ENCODE measurements around the gene C1orf226. TPM values are rescaled to one million over a fixed set of nuclear protein-coding genes. Genes with fewer than 3 reads are reported as not detected.

C1orf226 gene
- total and polyA plus RNA-seq, 4 donors: 1.4 to 10.2 (median 5.9) TPM

DNA sequence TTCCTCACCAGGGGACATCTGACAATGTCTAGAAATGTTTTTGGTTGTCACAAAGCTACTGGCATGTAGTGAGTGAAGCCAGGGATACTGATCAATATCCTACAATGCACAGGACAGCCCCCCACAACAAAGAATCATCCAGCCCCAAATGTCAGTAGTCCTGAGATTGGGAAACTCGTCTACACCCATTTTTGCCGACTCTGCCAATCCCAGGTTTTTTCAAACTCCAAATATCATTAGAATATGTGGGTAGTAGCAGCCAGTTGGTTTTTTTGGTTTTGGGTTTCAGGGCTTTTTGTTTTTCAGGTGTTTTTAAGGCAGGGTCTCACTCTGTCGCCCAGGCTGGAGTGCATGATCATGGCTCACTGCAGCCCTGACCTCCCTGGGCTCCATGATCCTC lies 10.8 kb upstream of the C1orf226 start:
- H3K9me3 ChIP-seq (ENCODE audit: control insufficient read depth, insufficient read depth, low read length): no peaks in the 10 kb centered on the region
- H3K4me1 ChIP-seq (ENCODE audit: control insufficient read depth, insufficient read depth, low read length): peaks cover 17% of the 10 kb centered on the region
- WGBS (ENCODE audit: insufficient coverage): 80% methylated on average over 1 of the region's 3 CpGs
- H3K27me3 ChIP-seq (ENCODE audit: control insufficient read depth, insufficient read depth, low read length): no peaks in the 10 kb centered on the region
- no peak overlapping the region for H3K4me3 ChIP-seq (ENCODE audit: low read depth, low read length)
- DNase-seq (ENCODE audit: low read depth in 4 of 6, low spot score in 6 of 6): no peak
- H3K36me3 ChIP-seq (ENCODE audit: control insufficient read depth, insufficient read depth, low read length): peaks cover 20% of the 10 kb centered on the region
- no peak overlapping the region for H3K27ac ChIP-seq (ENCODE audit: low read depth, low read length)

DNA sequence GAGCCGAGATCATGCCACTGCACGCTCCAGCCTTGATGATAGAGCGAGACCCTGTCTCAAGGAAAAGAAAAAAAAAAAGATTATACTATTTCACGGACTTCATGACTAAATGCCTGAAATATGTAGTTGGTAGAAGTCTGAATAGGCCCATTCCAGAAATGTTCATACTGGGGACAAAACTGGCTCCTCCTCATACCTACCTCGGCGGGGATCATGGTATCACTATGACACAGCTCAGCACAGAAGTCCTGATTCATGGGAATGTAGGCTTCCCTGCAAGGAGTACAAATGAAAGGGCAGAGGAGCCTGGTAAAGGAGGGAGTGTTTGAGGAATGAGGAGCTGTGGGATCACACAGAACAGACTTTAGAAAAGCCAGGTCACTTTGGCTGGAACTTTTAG lies 9.9 kb upstream of the C1orf226 start:
- Histone ChIP-seq H3K27ac (ENCODE audit: low read depth, low read length) (no peak overlapping the region), H3K4me3 (ENCODE audit: low read depth, low read length) (no peak overlapping the region), H3K27me3 (ENCODE audit: control insufficient read depth, insufficient read depth, low read length) (no peaks in the 10 kb centered on the region), H3K9me3 (ENCODE audit: control insufficient read depth, insufficient read depth, low read length) (no peaks in the 10 kb centered on the region), H3K36me3 (ENCODE audit: control insufficient read depth, insufficient read depth, low read length) (peaks cover 20% of the 10 kb centered on the region), H3K4me1 (ENCODE audit: control insufficient read depth, insufficient read depth, low read length) (peaks cover 17% of the 10 kb centered on the region)
- no peak for DNase-seq (ENCODE audit: low read depth in 4 of 6, low spot score in 6 of 6)
- WGBS (ENCODE audit: insufficient coverage): no CpG with 5 or more reads among the region's 6 CpGs

DNA sequence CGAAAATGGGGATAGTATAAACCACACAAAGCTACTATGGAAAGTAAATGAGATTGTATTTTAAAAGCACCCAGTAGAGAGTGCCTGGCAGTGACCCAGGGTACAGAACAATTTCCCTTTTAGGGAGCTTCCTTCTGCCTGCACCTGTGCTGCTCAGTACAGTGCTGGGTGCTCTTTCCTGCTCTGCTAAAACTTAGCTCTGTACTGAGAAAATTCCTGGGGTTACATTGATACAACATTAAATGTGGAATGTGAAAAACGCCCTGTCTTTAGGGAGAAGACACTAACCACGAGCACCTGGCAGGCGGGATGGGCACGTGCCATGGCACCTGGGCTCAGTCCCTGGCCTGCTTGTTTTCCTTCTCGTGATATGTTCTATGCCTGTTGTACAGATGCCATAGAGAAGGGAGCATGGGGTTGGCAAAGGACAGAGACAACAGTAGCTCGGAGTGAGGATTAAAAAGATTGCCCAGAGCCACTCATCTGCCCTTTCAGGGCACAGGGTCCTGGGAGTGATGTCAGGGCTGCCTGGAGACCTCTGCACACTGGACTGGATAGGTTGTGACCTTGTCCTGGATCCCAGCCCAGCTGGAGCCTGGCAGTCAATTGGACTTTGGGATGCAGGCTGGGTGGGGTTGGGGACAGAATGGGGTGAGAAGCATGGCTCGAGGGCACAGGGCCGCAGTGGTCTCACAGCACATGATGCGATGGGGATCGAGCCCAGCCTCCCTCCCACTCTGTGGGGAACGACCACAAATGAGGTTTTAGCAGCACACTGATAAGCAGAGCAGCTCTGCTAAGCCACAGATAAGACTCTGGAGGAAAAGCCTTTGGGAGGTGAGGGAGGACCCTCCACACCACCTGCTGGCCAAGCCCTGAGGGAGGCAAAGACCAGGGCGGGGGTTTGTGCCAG lies 9.1 kb upstream of the C1orf226 start:
- Histone ChIP-seq H3K4me1 (ENCODE audit: control insufficient read depth, insufficient read depth, low read length) (peaks cover 17% of the 10 kb centered on the region), H3K4me3 (ENCODE audit: low read depth, low read length) (no peak overlapping the region), H3K9me3 (ENCODE audit: control insufficient read depth, insufficient read depth, low read length) (no peaks in the 10 kb centered on the region), H3K36me3 (ENCODE audit: control insufficient read depth, insufficient read depth, low read length) (peaks cover 12% of the 10 kb centered on the region), H3K27me3 (ENCODE audit: control insufficient read depth, insufficient read depth, low read length) (no peaks in the 10 kb centered on the region), H3K27ac (ENCODE audit: low read depth, low read length) (no peak overlapping the region)
- no peak for DNase-seq (ENCODE audit: low read depth in 4 of 6, low spot score in 6 of 6)
- WGBS (ENCODE audit: insufficient coverage): 78% methylated on average over 10 of the region's 13 CpGs

DNA sequence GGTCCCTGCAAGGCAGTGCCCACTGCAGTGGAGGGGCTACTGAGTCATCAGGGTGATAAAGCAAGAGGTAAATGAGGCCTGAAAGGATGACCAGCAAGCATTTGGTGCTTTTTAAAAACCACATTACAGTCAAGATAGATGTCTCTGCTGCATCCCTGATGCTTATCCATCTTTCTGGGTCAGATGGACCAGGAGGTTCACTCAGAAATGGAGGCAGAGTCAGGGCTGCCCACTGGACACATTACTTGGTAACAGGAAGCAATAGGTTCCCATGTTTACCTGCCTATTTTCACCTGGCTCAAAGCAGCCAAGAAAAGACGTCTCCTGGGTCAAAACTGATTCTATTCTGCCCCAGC lies 8.5 kb upstream of the C1orf226 start:
- no peak overlapping the region for H3K4me3 ChIP-seq (ENCODE audit: low read depth, low read length)
- no peaks in the 10 kb centered on the region for H3K9me3 ChIP-seq (ENCODE audit: control insufficient read depth, insufficient read depth, low read length)
- DNase-seq (ENCODE audit: low read depth in 4 of 6, low spot score in 6 of 6): no peak
- peaks cover 17% of the 10 kb centered on the region for H3K4me1 ChIP-seq (ENCODE audit: control insufficient read depth, insufficient read depth, low read length)
- no CpG with 5 or more reads among the region's 1 CpG for WGBS (ENCODE audit: insufficient coverage)
- H3K36me3 ChIP-seq (ENCODE audit: control insufficient read depth, insufficient read depth, low read length): peaks cover 8% of the 10 kb centered on the region
- no peaks in the 10 kb centered on the region for H3K27me3 ChIP-seq (ENCODE audit: control insufficient read depth, insufficient read depth, low read length)
- no peak overlapping the region for H3K27ac ChIP-seq (ENCODE audit: low read depth, low read length)

DNA sequence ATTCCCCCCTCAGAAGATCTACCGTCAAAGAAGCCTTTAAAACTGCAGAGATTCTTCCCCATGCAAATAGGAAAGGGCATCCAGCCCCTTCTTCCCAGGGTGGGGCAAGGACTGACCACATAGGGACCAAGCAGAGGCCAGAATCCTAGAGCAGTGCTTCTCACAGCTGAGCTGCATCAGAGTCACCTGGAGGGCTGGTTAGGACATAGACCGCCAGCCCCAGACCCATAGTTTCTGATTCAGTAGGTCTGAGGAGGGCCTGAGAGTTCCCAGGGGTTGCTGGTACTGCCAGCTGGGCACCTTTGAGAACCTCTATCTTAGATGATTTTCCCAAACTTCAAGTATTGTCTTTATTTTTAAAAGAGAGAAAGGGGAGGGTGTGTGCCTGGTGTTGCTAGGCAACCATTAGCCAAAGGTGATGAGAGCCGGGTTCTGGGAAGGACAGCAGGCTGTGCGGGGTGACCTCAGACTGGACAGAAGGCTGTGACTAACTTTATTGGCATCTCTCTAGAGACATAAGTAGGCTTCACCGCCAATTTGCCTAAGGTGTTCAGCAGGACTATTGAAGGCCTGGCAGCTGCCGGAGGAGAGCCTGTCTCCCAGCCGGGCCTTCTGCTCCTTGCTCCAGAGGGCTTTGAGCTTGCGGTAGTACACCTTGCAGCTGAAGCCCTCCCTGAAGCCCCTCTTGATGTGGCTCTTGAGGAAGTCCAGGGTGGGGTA lies 7.8 kb upstream of the C1orf226 start:
- peaks cover 17% of the 10 kb centered on the region for H3K4me1 ChIP-seq (ENCODE audit: control insufficient read depth, insufficient read depth, low read length)
- H3K9me3 ChIP-seq (ENCODE audit: control insufficient read depth, insufficient read depth, low read length): no peaks in the 10 kb centered on the region
- H3K36me3 ChIP-seq (ENCODE audit: control insufficient read depth, insufficient read depth, low read length): peaks cover 8% of the 10 kb centered on the region
- H3K27ac ChIP-seq (ENCODE audit: low read depth, low read length): no peak overlapping the region
- WGBS (ENCODE audit: insufficient coverage): 83% methylated on average over 7 of the region's 8 CpGs
- H3K27me3 ChIP-seq (ENCODE audit: control insufficient read depth, insufficient read depth, low read length): no peaks in the 10 kb centered on the region
- no peak for DNase-seq (ENCODE audit: low read depth in 4 of 6, low spot score in 6 of 6)
- no peak overlapping the region for H3K4me3 ChIP-seq (ENCODE audit: low read depth, low read length)

DNA sequence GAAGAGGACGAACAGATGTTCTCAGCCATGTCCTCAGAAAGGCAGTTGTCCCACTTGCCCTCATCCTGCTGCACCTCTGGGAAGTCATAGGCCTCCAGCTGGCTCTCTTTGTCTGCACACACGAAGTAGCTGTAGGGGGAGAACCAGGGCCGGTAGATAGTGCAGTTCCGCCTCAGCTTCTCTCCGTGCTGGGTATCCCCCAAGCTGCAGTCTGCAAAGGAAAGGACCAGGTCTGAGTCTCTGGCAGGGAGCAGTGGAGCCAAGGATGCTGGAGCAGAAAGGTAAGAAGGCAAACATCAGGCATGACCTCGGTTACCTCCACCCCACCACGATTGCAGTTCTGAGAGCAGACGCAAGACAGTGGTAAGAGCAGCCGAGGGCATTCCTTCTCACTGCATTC lies 7.1 kb upstream of the C1orf226 start:
- 88% methylated on average over 5 of the region's 9 CpGs for WGBS (ENCODE audit: insufficient coverage)
- H3K36me3 ChIP-seq (ENCODE audit: control insufficient read depth, insufficient read depth, low read length): peaks cover 8% of the 10 kb centered on the region
- no peak overlapping the region for H3K4me3 ChIP-seq (ENCODE audit: low read depth, low read length)
- no peak overlapping the region for H3K27ac ChIP-seq (ENCODE audit: low read depth, low read length)
- no peak for DNase-seq (ENCODE audit: low read depth in 4 of 6, low spot score in 6 of 6)
- no peaks in the 10 kb centered on the region for H3K9me3 ChIP-seq (ENCODE audit: control insufficient read depth, insufficient read depth, low read length)
- peaks cover 17% of the 10 kb centered on the region for H3K4me1 ChIP-seq (ENCODE audit: control insufficient read depth, insufficient read depth, low read length)
- no peaks in the 10 kb centered on the region for H3K27me3 ChIP-seq (ENCODE audit: control insufficient read depth, insufficient read depth, low read length)

DNA sequence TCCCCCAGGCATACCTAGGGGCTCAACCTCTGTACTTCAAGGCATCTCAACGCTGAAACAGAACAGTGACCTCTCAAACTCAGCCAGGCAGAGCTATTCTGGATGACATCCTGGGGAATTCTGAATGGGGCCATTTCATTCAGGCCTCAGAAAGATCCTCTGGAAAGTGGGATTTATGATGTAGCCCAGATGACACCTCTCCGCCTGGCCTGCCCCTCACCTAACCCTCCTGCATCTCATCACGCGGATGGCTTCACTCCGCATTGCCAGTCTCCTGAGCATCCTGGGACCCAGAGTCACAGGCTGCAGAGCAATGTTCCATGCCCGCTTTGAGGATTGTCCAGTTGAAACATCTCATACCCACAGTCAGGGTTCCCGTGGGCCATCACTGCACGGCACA lies 6.1 kb upstream of the C1orf226 start:
- peaks cover 4% of the 10 kb centered on the region for H3K36me3 ChIP-seq (ENCODE audit: control insufficient read depth, insufficient read depth, low read length)
- no peaks in the 10 kb centered on the region for H3K9me3 ChIP-seq (ENCODE audit: control insufficient read depth, insufficient read depth, low read length)
- H3K4me3 ChIP-seq (ENCODE audit: low read depth, low read length): no peak overlapping the region
- peaks cover 17% of the 10 kb centered on the region for H3K4me1 ChIP-seq (ENCODE audit: control insufficient read depth, insufficient read depth, low read length)
- WGBS (ENCODE audit: insufficient coverage): 90% methylated on average over 6 of the region's 8 CpGs
- no peaks in the 10 kb centered on the region for H3K27me3 ChIP-seq (ENCODE audit: control insufficient read depth, insufficient read depth, low read length)
- DNase-seq (ENCODE audit: low read depth in 4 of 6, low spot score in 6 of 6): no peak
- no peak overlapping the region for H3K27ac ChIP-seq (ENCODE audit: low read depth, low read length)

DNA sequence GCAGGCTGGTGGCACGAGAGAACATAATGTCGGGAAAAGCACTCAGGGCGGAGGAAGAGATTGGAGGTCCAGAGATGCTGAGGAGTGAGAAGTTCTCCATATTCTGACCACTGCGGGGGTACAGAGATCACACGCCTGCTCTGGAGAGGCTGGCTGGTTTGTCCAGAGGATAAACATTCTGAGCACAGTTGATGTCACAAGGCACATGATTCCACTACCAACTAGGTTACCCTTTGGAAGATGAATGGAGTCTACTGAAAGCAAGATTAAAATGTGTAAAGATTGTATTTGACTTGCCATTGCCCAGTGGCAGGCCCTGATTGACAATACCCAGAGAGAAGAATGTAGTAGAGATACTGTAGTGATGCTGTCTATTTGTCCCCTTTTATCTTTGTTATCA lies 4.8 kb upstream of the C1orf226 start, which contains the start of gene SPATA46:
SPATA46 (minus strand) TSS at position 164 of the 400 bp plus-strand sequence; CDS start at position 100, 64 bp downstream.
- no peaks in the 10 kb centered on the region for H3K27me3 ChIP-seq (ENCODE audit: control insufficient read depth, insufficient read depth, low read length)
- peaks cover 4% of the 10 kb centered on the region for H3K36me3 ChIP-seq (ENCODE audit: control insufficient read depth, insufficient read depth, low read length)
- no peak within 1 kb of the TSS for H3K27ac ChIP-seq (ENCODE audit: low read depth, low read length)
- no peaks in the 10 kb centered on the region for H3K9me3 ChIP-seq (ENCODE audit: control insufficient read depth, insufficient read depth, low read length)
- peaks cover 17% of the 10 kb centered on the region for H3K4me1 ChIP-seq (ENCODE audit: control insufficient read depth, insufficient read depth, low read length)
- WGBS (ENCODE audit: insufficient coverage): 100% methylated on average over 3 of the region's 5 CpGs
- no peak for DNase-seq (ENCODE audit: low read depth in 4 of 6, low spot score in 6 of 6)
- no peak within 1 kb of the TSS for H3K4me3 ChIP-seq (ENCODE audit: low read depth, low read length)

DNA sequence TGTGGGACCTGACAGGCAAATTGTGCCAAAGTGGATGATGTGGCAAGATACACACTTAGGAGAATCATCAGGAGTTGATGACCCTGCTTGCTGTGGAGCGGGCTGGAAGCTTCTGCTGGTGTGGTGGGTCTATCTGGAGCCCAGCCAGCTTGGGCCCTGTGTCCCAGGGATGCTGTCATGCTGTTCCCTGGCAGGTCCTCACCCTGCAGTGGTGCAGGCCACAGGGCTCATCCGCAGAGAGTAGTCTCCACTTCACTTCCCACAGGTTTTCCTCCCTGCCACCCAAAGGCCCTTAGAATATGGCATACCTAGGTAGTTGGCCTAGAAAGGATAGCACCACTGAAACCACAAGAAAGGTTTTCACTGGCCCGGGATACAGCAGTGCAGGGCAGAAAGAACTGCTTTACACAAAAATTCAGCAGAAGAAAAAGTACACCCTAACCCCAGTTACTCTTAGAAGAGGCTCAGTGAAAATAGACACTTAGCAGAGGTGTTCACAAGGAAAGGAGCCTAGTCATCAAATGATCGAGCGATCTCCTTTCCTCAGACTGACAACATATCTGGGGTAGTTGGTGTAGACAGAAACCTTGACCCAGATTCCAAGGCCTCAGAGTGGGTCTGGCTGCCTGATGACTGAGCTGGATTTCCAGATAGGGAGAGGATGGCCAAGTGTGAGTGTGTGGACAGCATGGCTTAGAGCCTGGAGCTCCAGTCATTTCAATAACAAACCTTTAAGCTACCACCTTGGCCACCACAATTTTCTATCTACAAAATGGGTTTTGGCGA lies 1.3 kb upstream of the C1orf226 start:
- Histone ChIP-seq H3K36me3 (ENCODE audit: control insufficient read depth, insufficient read depth, low read length) (peaks cover 29% of the 10 kb centered on the region), H3K4me3 (ENCODE audit: low read depth, low read length) (no peak overlapping the region), H3K27ac (ENCODE audit: low read depth, low read length) (no peak overlapping the region), H3K9me3 (ENCODE audit: control insufficient read depth, insufficient read depth, low read length) (no peaks in the 10 kb centered on the region), H3K27me3 (ENCODE audit: control insufficient read depth, insufficient read depth, low read length) (no peaks in the 10 kb centered on the region), H3K4me1 (ENCODE audit: control insufficient read depth, insufficient read depth, low read length) (peaks cover 3% of the 10 kb centered on the region)
- 100% methylated on average over 1 of the region's 6 CpGs for WGBS (ENCODE audit: insufficient coverage)
- no peak for DNase-seq (ENCODE audit: low read depth in 4 of 6, low spot score in 6 of 6)

Measured in spinal cord (tissue), 10 donors.